PC-3 (cell line): ENCODE measurements around the gene CSK. TPM values are rescaled to one million over a fixed set of nuclear protein-coding genes. Genes with fewer than 3 reads are reported as not detected.

ENCODE experiments used
- ATAC-seq: fragments of 200-7000 bp; cut with Tn5 transposase; 2 replicates; pipeline ENCODE4 v1.9.1; 2020; ENCODE audit warnings: mild to moderate bottlenecking, moderate library complexity
- BruUV-seq: library from RNA; stranded (reverse); fragments of 400-500 nt; replicated peaks from 2 replicates; lab custom pipeline; 2021; lab: Mats Ljungman, UMichigan
- CTCF ChIA-PET: fragments of 300-600 bp; sonication (Branson Sonifier 250); formaldehyde crosslinking; loops from one replicate; lab custom pipeline; 2022; ENCODE audit warnings: antibody characterized with exemption; lab: Charles Lee
- POLR2A ChIA-PET: fragments of 300-600 bp; sonication (Branson Sonifier 250); formaldehyde crosslinking; loops from one replicate; lab custom pipeline; 2022; ENCODE audit warnings: antibody characterized with exemption; ENCODE audit not compliant: unreplicated experiment; lab: Charles Lee
- DNase-seq: peaks from one replicate; pipeline ENCODE4 v3.0.0-alpha.2; 2015
- H2AFZ ChIP-seq: fragments of 300-600 bp; sonication (generic); 2 replicates; pipeline ENCODE4 v1.6.0; 2016; ENCODE audit warnings: antibody characterized with exemption, low read length
- H3F3A ChIP-seq: fragments of 300-600 bp; sonication (generic); one replicate; pipeline ENCODE4 v1.6.0; 2017; ENCODE audit warnings: antibody characterized with exemption, low read length, control low read depth, mild to moderate bottlenecking; ENCODE audit not compliant: unreplicated experiment
- H3K27ac ChIP-seq: fragments of 300-600 bp; sonication (generic); 2 replicates; pipeline ENCODE4 v1.5.1; 2016; ENCODE audit warnings: mild to moderate bottlenecking, low read length
- H3K27me3 ChIP-seq: fragments of 300-600 bp; sonication (generic); 2 replicates; pipeline ENCODE4 v1.6.1; 2016; ENCODE audit warnings: low read length, mixed read lengths
- H3K36me3 ChIP-seq: fragments of 300-600 bp; sonication (generic); 2 replicates; pipeline ENCODE4 v1.6.1; 2016; ENCODE audit warnings: low read depth, mixed run types, low read length, mixed read lengths
- H3K4me1 ChIP-seq: fragments of 300-600 bp; sonication (generic); 2 replicates; pipeline ENCODE4 v1.5.1; 2016; ENCODE audit warnings: low read length; ENCODE audit not compliant: insufficient read depth
- H3K4me2 ChIP-seq: fragments of 300-600 bp; sonication (generic); 2 replicates; pipeline ENCODE4 v1.6.0; 2016; ENCODE audit warnings: low read length
- H3K4me3 ChIP-seq: fragments of 300-600 bp; sonication (generic); 2 replicates; pipeline ENCODE4 v1.5.1; 2016; ENCODE audit warnings: mild to moderate bottlenecking, low read length, mixed read lengths
- H3K79me2 ChIP-seq: fragments of 300-600 bp; sonication (generic); 2 replicates; pipeline ENCODE4 v1.6.1; 2017; ENCODE audit warnings: low read length, mixed read lengths
- H3K9ac ChIP-seq: fragments of 300-600 bp; sonication (generic); 2 replicates; pipeline ENCODE4 v1.6.0; 2016; ENCODE audit warnings: mild to moderate bottlenecking, low read length
- H3K9me2 ChIP-seq: fragments of 300-600 bp; sonication (generic); replicated peaks from 2 replicates; pipeline ENCODE4 v1.6.1; 2016; ENCODE audit warnings: mixed run types, low read length, mixed read lengths
- H3K9me3 ChIP-seq: fragments of 300-600 bp; sonication (generic); 2 replicates; pipeline ENCODE4 v1.6.1; 2016; ENCODE audit warnings: low read length, mixed read lengths
- H4K20me1 ChIP-seq: fragments of 300-600 bp; sonication (generic); 2 replicates; pipeline ENCODE4 v1.6.1; 2016; ENCODE audit warnings: low read length, mixed read lengths
- EZH2 ChIP-seq: fragments of 300-600 bp; sonication (generic); IDR thresholded peaks from one replicate; pipeline ENCODE4 v1.6.1; 2017; ENCODE audit warnings: antibody characterized with exemption, mild to moderate bottlenecking, low read length; ENCODE audit not compliant: unreplicated experiment
- EZH2phosphoT487 ChIP-seq: fragments of 300-600 bp; sonication (generic); IDR thresholded peaks from 2 replicates; pipeline ENCODE4 v1.6.1; 2018; ENCODE audit warnings: mild to moderate bottlenecking, antibody characterized with exemption, low read length, borderline replicate concordance
- intact Hi-C: fragments of 100-400 bp; cut with micrococcal nuclease; formaldehyde crosslinking; loops from 2 replicates; pipeline ENCODE4 v1.9.0; 2023
- total RNA-seq: library from RNA; depleted of rRNA; stranded (reverse); fragments of >200 nt; gene quantifications from 2 replicates; pipeline ENCODE4 v1.2.3, GENCODE V29; 2014
- TF ChIP-seq, protein P1 (sequence below): fragments of 300-600 bp; sonication (generic); conservative IDR thresholded peaks from 2 replicates; pipeline ENCODE4 v1.5.1; 2017; ENCODE audit warnings: antibody characterized with exemption, low read depth, mild to moderate bottlenecking, low read length

Gene CSK
- total RNA-seq, 1 experiment from 2014 or later, result 38.0 TPM

- Histone ChIP-seq H3K79me2 (no peaks in the 10 kb centered on the region), H3K4me2 (no peak overlapping the region), H3K4me1 (no peaks in the 10 kb centered on the region), H2AFZ (no peak overlapping the region), H3F3A (no peaks in the 10 kb centered on the region), H3K9me3 (no peaks in the 10 kb centered on the region), H3K9me2 (no peaks in the 10 kb centered on the region), H4K20me1 (no peaks in the 10 kb centered on the region), H3K36me3 (no peaks in the 10 kb centered on the region), H3K4me3 (no peak overlapping the region), H3K27me3 (no peaks in the 10 kb centered on the region), H3K9ac (no peak overlapping the region), H3K27ac (no peak overlapping the region)
- ChIA-PET POLR2A (interaction anchor here (0.5 to 0.6 kb wide), 2 partner anchors 44 to 195 kb away, joined by 3 to 10 read pairs; no protein-coding TSS in a partner anchor), CTCF (interaction anchor here (0.6 to 2.3 kb wide), 6 partner anchors 24 to 213 kb away, joined by 3 to 13 read pairs (median 4); no protein-coding TSS in a partner anchor)
- ATAC-seq (no peak), DNase-seq (no peak)
- intact Hi-C loops, result loop anchor here (2.0 to 5.0 kb wide), 2 partner anchors 117 to 181 kb away; no protein-coding TSS in a partner anchor
- TF ChIP-seq, protein P1, sequence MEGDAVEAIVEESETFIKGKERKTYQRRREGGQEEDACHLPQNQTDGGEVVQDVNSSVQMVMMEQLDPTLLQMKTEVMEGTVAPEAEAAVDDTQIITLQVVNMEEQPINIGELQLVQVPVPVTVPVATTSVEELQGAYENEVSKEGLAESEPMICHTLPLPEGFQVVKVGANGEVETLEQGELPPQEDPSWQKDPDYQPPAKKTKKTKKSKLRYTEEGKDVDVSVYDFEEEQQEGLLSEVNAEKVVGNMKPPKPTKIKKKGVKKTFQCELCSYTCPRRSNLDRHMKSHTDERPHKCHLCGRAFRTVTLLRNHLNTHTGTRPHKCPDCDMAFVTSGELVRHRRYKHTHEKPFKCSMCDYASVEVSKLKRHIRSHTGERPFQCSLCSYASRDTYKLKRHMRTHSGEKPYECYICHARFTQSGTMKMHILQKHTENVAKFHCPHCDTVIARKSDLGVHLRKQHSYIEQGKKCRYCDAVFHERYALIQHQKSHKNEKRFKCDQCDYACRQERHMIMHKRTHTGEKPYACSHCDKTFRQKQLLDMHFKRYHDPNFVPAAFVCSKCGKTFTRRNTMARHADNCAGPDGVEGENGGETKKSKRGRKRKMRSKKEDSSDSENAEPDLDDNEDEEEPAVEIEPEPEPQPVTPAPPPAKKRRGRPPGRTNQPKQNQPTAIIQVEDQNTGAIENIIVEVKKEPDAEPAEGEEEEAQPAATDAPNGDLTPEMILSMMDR, result no peak
- TF ChIP-seq EZH2phosphoT487 (no peak), EZH2 (no peak)
- BruUV-seq, result no TSS peak
These were observed 12.3 kb upstream of the CSK start for GRCh38 chr15:74769463-74770025.

- H4K20me1 ChIP-seq, result no peaks in the 10 kb centered on the region
- no peak for ATAC-seq
- H3K9ac ChIP-seq, result no peak overlapping the region
- BruUV-seq, result no TSS peak
- ChIA-PET CTCF (interaction anchor here (0.6 to 1.5 kb wide), 6 partner anchors 18 to 187 kb away, joined by 3 to 8 read pairs (median 4); no protein-coding TSS in a partner anchor), POLR2A (no interaction called here)
- intact Hi-C loops, result loop anchor here (2.0 kb wide), 1 partner anchor 180 kb away; no protein-coding TSS in a partner anchor
- no peaks in the 10 kb centered on the region for H3K9me2 ChIP-seq
- TF ChIP-seq EZH2phosphoT487 (no peak), EZH2 (no peak)
- TF ChIP-seq, protein P1, result no peak
- no peaks in the 10 kb centered on the region for H3F3A ChIP-seq
- no peak overlapping the region for H3K27ac ChIP-seq
- no peaks in the 10 kb centered on the region for H3K4me1 ChIP-seq
- no peaks in the 10 kb centered on the region for H3K79me2 ChIP-seq
- no peak overlapping the region for H3K4me2 ChIP-seq
- H3K27me3 ChIP-seq, result no peaks in the 10 kb centered on the region
- H3K9me3 ChIP-seq, result no peaks in the 10 kb centered on the region
- no peak overlapping the region; the same call in 1 of the 2 replicates for H2AFZ ChIP-seq
- H3K4me3 ChIP-seq, result no peak overlapping the region
- no peaks in the 10 kb centered on the region for H3K36me3 ChIP-seq
- DNase-seq, result no peak
These were observed 11.5 kb upstream of the CSK start for GRCh38 chr15:74770211-74770903.
